Endodermal cell (in vitro differentiated cells): ENCODE measurements around the gene TRPM3. TPM values are rescaled to one million over a fixed set of nuclear protein-coding genes. Genes with fewer than 3 reads are reported as not detected.

Experiments used
- DNase-seq: peaks from one replicate; pipeline ENCODE4 v3.0.0-alpha.2; 2017
- H3K27ac ChIP-seq: 2 replicates; pipeline ENCODE4 v1.5.1; 2013; ENCODE audit warnings: mild to moderate bottlenecking, low read depth, low read length, moderate library complexity
- H3K27me3 ChIP-seq: 2 replicates; pipeline ENCODE4 v1.6.1; 2013; ENCODE audit warnings: mild to moderate bottlenecking, low read length, moderate library complexity; ENCODE audit not compliant: insufficient read depth, control insufficient read depth, poor library complexity, severe bottlenecking
- H3K36me3 ChIP-seq: 2 replicates; pipeline ENCODE4 v1.7.0; 2013; ENCODE audit warnings: mild to moderate bottlenecking, low read length, moderate library complexity; ENCODE audit not compliant: control insufficient read depth, insufficient read depth
- H3K4me1 ChIP-seq: one replicate; pipeline ENCODE4 v1.7.0; 2013; ENCODE audit warnings: low read length; ENCODE audit not compliant: control insufficient read depth, insufficient read depth
- H3K4me3 ChIP-seq: 2 replicates; pipeline ENCODE4 v1.5.1; 2013; ENCODE audit warnings: mild to moderate bottlenecking, low read length, moderate library complexity
- H3K9ac ChIP-seq: 2 replicates; pipeline ENCODE4 v1.6.1; 2013; ENCODE audit warnings: mild to moderate bottlenecking, low read length, moderate library complexity; ENCODE audit not compliant: poor library complexity, severe bottlenecking; ENCODE audit errors: extremely low read depth
- H3K9me3 ChIP-seq: 2 replicates; pipeline ENCODE4 v1.6.1; 2013; ENCODE audit warnings: mild to moderate bottlenecking, low read length, moderate library complexity; ENCODE audit not compliant: control insufficient read depth
- H3K27ac Mint-ChIP-seq: 2 replicates; pipeline ENCODE4 v1.8.0; 2020; ENCODE audit warnings: mixed read lengths
- H3K27me3 Mint-ChIP-seq: 2 replicates; pipeline ENCODE4 v1.8.0; 2021; ENCODE audit warnings: mild to moderate bottlenecking, mixed read lengths; ENCODE audit not compliant: insufficient read depth
- H3K36me3 Mint-ChIP-seq: 2 replicates; pipeline ENCODE4 v1.8.0; 2020; ENCODE audit warnings: low read depth, mixed read lengths
- H3K4me1 Mint-ChIP-seq: 2 replicates; pipeline ENCODE4 v1.8.0; 2020; ENCODE audit warnings: mixed read lengths
- H3K4me3 Mint-ChIP-seq: 2 replicates; pipeline ENCODE4 v1.8.0; 2020; ENCODE audit warnings: mild to moderate bottlenecking, moderate library complexity, mixed read lengths
- H3K9me3 Mint-ChIP-seq: 2 replicates; pipeline ENCODE4 v1.8.0; 2020; ENCODE audit warnings: mild to moderate bottlenecking, mixed read lengths
- WGBS, 2 experiments: methylation state at CpG; one replicate each; pipeline versions ENCODE4 v1.1.5 to v1.1.7; 2013; ENCODE audit warnings: missing lambda C conversion rate in 2 of 2, mixed read lengths in 1 of 2; ENCODE audit not compliant: insufficient coverage in 1 of 2, insufficient read length in 1 of 2; 5-methylcytosine and 5-hydroxymethylcytosine counted together
- microRNA-seq: library from miRNA; unstranded; fragments of <30 nt; microRNA quantifications from one replicate; pipeline ENCODE4 v1.2.0, GENCODE V29; 2020; ENCODE audit warnings: borderline microRNAs expressed
- total RNA-seq, 2 donors: library from RNA; stranded (reverse); fragmentation: NEBNext Ultra II Directional in 1 of 2; extraction: Animal tissue kit (Norgen Biotek cat#: 25700) in 1 of 2; gene quantifications; 2 replicates in 1 of 2; 3 replicates in 1 of 2; pipeline ENCODE4 v1.2.1, GENCODE V29; 2021
- TF ChIP-seq, protein P1 (sequence below): fragments of 200-600 bp; sonication (generic); conservative IDR thresholded peaks from 2 replicates; pipeline ENCODE4 v1.5.0; 2021; ENCODE audit warnings: antibody characterized with exemption, mild to moderate bottlenecking

Gene TRPM3
- total RNA-seq, 2 donors from 2014 or later = 1.8 to 2.5 TPM

DNA sequence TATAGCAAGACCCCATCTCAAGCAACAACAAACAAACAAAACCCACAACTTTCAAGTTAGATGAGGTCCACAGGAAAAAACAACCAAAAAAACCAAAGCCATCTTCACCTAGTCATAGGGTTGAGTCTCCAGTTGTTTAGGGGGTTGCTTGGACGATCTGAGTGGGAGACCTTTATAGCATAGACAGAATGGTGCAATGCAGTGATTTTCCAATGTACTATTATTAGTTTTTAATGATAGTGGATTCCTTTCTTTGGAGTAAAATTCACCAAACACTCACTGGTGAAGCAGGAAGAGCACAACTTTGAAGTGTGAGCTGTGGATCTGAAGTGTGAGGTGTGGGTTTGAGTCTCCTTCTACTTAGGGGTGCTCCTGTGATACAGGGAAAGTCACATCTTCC, 640.0 kb downstream of the TRPM3 start:
- Histone ChIP-seq H3K4me1 (no peaks in the 10 kb centered on the region), H3K9ac (no peak overlapping the region), H3K4me3 (no peak overlapping the region), H3K9me3 (no peaks in the 10 kb centered on the region), H3K27ac (no peak overlapping the region), H3K36me3 (no peaks in the 10 kb centered on the region), H3K27me3 (no peaks in the 10 kb centered on the region)
- Mint-ChIP-seq H3K27me3 (peaks cover 3% of the 10 kb centered on the region), H3K4me1 (peaks cover 13% of the 10 kb centered on the region), H3K36me3 (no peaks in the 10 kb centered on the region), H3K27ac (no peak overlapping the region), H3K9me3 (no peaks in the 10 kb centered on the region), H3K4me3 (no peak overlapping the region)
- DNase-seq = no peak
- TF ChIP-seq, protein P1, sequence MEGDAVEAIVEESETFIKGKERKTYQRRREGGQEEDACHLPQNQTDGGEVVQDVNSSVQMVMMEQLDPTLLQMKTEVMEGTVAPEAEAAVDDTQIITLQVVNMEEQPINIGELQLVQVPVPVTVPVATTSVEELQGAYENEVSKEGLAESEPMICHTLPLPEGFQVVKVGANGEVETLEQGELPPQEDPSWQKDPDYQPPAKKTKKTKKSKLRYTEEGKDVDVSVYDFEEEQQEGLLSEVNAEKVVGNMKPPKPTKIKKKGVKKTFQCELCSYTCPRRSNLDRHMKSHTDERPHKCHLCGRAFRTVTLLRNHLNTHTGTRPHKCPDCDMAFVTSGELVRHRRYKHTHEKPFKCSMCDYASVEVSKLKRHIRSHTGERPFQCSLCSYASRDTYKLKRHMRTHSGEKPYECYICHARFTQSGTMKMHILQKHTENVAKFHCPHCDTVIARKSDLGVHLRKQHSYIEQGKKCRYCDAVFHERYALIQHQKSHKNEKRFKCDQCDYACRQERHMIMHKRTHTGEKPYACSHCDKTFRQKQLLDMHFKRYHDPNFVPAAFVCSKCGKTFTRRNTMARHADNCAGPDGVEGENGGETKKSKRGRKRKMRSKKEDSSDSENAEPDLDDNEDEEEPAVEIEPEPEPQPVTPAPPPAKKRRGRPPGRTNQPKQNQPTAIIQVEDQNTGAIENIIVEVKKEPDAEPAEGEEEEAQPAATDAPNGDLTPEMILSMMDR = no peak
- 93 to 100% methylated on average over 1 of the region's 1 CpG for WGBS, 2 experiments

DNA sequence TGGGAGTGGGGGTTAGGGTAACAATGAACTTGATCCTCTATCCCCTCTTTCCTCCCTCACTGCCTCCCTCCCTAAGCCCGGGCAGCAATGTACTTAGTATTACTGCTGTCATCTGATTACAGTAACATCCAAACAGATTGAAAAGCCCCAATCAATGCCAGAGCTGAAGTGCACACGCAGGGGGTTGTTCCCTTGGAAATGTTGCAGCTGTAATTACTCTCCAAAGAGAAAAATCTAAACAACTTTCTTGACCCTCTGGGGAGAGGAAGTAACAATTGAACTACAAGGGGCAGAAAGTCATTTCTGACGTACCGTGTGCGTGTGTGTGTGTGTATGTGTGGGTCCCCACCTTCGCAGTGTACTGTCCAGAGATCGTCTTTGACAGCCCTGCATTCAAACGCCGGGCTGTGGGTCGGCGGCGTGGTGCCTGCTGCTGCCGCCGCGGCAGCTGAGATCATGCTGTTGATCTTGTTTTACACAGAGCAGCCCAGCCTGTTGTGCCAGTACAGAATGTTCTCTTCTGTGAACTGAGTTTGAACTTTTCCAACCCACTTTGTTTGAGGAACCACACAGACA, 640.9 kb downstream of the TRPM3 start:
- TF ChIP-seq, protein P1 = no peak
- peaks cover 13% of the 10 kb centered on the region for H3K4me1 Mint-ChIP-seq
- no peak for DNase-seq
- no peak overlapping the region for H3K27ac Mint-ChIP-seq
- no peaks in the 10 kb centered on the region for H3K9me3 Mint-ChIP-seq
- no peaks in the 10 kb centered on the region for H3K36me3 ChIP-seq
- H3K27me3 ChIP-seq = no peaks in the 10 kb centered on the region
- H3K4me3 Mint-ChIP-seq = no peak overlapping the region
- no peak overlapping the region for H3K9ac ChIP-seq
- H3K4me3 ChIP-seq = no peak overlapping the region
- peaks cover 3% of the 10 kb centered on the region for H3K27me3 Mint-ChIP-seq
- 51 to 83% methylated on average over 12 to 15 of the region's 15 CpGs for WGBS, 2 experiments
- H3K27ac ChIP-seq = no peak overlapping the region
- no peaks in the 10 kb centered on the region for H3K4me1 ChIP-seq
- no peaks in the 10 kb centered on the region for H3K9me3 ChIP-seq
- no peaks in the 10 kb centered on the region for H3K36me3 Mint-ChIP-seq

DNA sequence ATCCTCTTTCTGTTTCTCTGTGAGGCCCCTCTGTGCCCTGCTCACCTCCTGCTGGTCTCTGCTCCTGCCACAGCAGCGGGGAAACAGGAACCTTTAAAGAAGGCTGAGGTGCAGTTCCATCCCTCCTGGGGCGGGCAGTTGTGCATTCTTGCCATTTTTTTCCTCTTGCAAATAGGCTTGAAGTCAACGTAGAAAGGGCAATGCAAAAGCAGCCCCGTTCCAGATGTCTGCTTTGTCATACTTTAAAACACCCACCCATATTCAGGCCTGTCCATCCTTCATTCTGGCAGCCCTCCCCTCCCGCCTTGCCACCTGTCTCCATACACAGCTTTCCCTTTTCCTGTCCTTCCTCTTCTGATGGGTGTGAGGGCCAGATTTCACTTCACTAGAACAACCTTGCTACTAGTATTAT, 641.5 kb downstream of the TRPM3 start:
- H3K9me3 ChIP-seq = no peaks in the 10 kb centered on the region
- peak; percentile 70 for DNase-seq
- peaks cover 13% of the 10 kb centered on the region for H3K4me1 Mint-ChIP-seq
- no peak overlapping the region for H3K27ac ChIP-seq
- TF ChIP-seq, protein P1 = no peak
- no peak overlapping the region for H3K9ac ChIP-seq
- no peak overlapping the region for H3K4me3 ChIP-seq
- H3K9me3 Mint-ChIP-seq = no peaks in the 10 kb centered on the region
- H3K4me1 ChIP-seq = no peaks in the 10 kb centered on the region
- H3K36me3 ChIP-seq = no peaks in the 10 kb centered on the region
- peaks cover 3% of the 10 kb centered on the region for H3K27me3 Mint-ChIP-seq
- H3K27ac Mint-ChIP-seq = no peak overlapping the region
- H3K27me3 ChIP-seq = no peaks in the 10 kb centered on the region
- no peaks in the 10 kb centered on the region for H3K36me3 Mint-ChIP-seq
- 41 to 50% methylated on average over 5 of the region's 5 CpGs for WGBS, 2 experiments
- no peak overlapping the region for H3K4me3 Mint-ChIP-seq

Small RNA genes lying within 50 kb of the gene (microRNA-seq; reads per million reads assigned to microRNA genes)
- gene MIR204 = 11.9 reads per million, percentile 48 among the genes with 10 or more reads in this experiment
